CD4-positive, alpha-beta T cell treated with Interleukin-15 for 4 hours (primary cell): ENCODE data around the gene RAB15.

Experiments
- DNase-seq: peaks from one replicate; pipeline ENCODE4 v3.0.0-alpha.2; 2020; ENCODE audit warnings: low spot score

RAB15 gene

DNA sequence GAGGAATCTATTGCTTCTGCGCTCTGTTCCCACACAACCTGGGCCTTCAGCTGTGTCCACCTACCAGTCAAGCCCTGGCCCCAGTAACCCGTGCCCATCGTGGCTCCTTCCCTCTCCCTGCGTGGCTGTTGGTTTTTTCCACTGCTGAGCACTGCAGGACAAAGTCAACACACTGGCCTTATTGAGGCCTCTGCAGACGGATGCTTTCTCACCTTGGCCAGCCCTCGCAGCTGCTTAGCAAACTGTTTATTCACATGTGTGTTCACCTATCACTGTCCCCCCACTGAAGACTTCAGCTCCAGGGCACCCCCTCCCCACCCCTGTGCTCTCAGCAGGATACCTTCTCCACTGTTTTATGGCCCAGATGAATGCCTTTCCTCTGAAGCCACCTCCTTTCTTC, 16.8 kb downstream of the RAB15 start:
- no peak for DNase-seq

GRCh38 chr14:64954491-64955240, 17.5 kb downstream of the RAB15 start:
- DNase-seq, result no peak

- no peak for DNase-seq
Measured at GRCh38 chr14:64953661-64954060, 18.5 kb downstream of the RAB15 start.

DNA sequence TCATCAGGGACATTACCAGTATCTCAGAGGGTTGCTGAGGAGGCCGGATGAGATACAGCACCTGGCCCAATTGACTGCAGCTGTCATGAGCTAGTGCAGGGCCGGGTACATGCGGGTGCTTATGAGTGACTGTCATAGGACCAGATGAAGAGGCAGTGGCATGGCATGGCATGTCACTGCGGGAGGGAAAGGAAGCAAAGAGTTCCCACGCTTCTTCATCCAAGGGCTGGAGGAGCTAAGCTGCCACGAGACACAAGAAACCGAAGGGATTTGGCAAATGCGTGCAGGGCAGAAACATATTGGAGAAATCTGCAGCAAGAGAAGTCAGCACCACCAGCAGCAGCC, 18.9 kb downstream of the RAB15 start:
- DNase-seq, result no peak

- no peak for DNase-seq
Measured at GRCh38 chr14:64952598-64953309, 19.4 kb downstream of the RAB15 start.

GRCh38 chr14:64951724-64952123, 20.4 kb downstream of the RAB15 start:
- DNase-seq, result no peak

- DNase-seq, result no peak
Measured at GRCh38 chr14:64951291-64951690, 20.8 kb downstream of the RAB15 start.

GRCh38 chr14:64950889-64951288, 21.2 kb downstream of the RAB15 start:
- no peak for DNase-seq

- no peak for DNase-seq
Measured at GRCh38 chr14:64948612-64949210, 23.4 kb downstream of the RAB15 start.

DNA sequence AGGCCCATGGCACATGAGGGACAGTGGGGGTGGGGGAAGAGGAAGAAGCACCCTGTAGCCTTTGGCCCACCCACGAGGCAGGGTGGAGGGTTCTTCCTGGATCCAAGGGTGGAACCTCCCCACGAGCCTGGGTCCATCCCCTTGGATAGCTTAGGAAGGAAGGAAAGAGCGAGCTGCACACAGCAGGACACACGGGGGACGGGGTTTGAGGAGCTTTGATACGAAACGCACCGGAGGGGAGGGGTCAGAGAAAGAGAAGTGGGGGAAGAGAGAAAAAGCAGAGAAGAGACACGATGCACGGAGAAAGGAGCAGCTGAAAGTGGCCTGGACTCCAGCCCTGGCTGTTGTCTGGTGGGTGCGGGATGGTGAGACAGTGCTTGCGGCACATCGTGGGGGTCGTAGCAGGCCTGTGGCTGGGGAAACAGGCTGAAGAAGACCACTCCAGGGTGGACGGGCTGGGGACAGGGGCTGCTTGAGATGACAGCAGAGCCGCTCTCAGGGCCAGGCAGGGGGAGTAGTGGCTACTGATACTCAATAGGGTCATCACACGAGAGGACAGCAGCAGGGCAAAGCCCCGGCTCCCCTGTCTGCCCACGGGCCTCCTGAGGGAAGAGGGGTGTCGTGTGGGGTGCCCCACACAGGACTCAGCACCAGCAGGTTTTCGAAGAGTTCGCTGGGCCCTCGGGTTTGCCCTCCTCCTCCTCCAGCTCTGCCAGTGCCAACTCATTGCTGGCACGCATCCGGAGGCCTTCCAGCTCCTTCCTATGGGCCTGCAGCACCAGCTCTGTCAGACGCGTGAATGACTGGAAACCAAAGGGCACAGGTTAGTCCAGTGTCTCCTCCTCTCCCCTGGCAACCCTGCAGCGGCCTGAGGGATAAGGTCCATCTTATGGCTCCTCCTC, 24.2 kb downstream of the RAB15 start:
- no peak for DNase-seq

DNA sequence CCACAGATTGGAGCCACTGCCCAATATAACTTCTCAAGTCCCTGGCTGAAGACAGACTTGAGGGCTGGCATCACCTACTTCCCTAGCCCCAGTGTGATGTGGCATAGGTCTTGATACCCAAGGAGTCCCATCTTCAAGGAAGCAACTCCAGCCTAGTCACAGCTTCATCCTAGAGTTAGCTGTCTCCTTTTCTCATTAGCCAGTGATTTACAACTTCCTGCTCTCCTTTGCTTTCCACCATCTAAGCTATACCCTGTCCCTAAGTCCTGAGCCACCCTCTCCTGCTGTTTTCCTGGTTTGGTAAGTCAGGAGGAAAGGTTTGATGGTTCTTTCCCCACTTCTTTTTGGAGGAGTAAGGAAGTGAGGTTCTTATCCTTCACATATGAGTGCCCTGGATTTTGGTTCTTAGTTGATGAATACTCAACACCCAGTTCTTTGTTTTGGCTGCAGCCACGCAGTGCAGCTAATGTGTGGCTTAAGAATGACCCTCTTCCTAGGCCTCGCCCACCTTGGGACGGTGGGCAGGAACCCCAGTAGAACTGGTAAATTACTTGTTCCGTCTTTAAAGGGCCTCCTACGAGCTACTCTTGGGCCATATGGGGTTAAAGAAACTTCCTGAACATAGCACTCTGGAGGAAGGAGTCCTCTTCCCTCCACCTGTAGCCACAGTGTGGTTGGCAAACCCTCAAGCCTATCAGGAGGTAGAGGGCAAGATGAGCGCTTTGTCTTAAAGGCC, 25.7 kb downstream of the RAB15 start:
- no peak for DNase-seq

GRCh38 chr14:64945431-64946178, 26.5 kb downstream of the RAB15 start:
- no peak for DNase-seq

DNA sequence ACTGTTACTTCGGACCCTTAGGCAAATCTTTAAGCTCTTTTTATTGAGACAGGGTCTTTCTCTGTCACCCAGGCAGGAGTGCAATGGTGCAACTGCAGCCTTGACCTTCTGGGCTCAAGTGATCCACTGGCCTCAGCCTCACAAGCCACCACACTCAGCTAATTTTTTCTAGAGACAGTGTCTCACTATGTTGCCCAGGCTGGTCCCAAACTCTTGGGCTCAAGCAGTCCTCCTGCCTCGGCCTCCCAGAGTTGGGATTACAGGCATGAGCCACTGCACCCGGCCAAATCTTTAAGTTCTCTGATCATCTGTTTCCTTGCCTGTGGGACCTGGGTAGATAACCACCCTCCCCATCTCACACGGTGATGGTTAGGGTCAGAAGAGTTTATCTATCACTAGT, 27.3 kb downstream of the RAB15 start:
- DNase-seq, result no peak

DNA sequence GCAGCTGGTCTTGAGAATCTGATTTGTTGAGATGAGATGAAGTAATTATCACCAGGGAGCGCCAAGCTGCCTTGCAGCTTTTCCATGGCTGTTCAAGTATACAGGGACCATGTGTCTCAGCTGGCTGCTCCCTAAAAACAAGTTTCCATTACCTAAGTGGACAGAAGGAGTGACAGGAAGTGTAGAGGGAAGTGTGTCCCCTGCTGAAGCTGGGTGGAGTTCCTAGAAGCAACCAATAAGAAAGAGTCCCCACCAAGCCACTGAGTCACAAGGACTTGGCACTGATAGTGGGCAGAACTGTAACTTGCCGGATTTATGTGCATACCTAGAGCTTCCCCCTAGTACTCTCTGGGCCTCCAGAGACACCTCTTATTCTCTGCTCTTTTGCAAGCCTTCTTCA, 28.1 kb downstream of the RAB15 start:
- no peak for DNase-seq

- no peak for DNase-seq
Measured at GRCh38 chr14:64943556-64943955, 28.6 kb downstream of the RAB15 start.

GRCh38 chr14:64942531-64943111, 29.5 kb downstream of the RAB15 start, which contains the start of gene GPX2:
Gene GPX2 (minus strand): TSS chr14:64942745. CDS start chr14:64942726, 19 bp downstream.
- no peak for DNase-seq

DNA sequence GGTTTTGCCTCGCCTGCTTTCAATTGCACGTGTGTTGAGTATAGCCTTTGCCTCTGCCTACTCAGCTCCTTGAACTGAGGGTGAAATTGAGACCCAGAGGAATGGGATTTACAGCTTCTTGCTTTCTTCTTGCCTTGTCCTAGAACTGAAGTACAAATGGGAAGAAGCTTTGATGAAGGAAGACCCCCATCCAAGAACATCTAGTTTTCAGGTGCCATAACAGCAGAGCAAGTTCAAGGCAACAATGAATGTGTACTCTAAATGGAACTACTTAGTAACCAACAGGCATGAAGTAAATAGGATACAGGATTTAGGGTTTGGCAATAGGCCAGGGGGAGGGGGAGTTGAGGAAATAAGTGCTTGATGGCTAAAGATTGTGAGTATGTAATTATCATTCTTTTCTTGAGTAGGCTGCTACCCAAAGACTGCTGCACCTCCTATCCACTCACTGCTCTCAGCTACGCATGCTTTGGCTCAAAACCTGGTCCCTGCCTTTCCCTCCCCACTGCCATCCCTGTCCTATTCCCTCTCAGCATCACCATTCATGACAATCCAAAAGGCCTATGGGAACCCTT, 31.7 kb downstream of the RAB15 start:
- DNase-seq, result no peak

DNA sequence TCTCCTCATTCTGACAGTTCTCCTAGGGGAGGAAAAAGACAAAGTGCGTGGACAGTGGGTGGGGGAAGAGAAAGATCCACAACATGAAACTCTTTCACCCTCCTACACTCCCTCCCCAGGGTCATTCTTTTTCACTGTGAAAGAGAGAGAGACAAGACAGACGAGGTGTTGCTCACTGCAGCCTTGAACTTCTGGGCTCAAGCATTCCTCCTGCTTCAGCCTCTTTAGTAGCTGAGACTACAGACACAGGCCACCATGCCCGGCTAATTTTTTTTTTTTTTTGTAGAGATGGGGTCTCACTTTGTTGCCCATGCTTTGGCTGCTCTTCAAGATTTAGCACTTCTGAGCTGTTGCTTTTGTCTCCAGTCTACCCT, 32.3 kb downstream of the RAB15 start:
- DNase-seq, result no peak

DNA sequence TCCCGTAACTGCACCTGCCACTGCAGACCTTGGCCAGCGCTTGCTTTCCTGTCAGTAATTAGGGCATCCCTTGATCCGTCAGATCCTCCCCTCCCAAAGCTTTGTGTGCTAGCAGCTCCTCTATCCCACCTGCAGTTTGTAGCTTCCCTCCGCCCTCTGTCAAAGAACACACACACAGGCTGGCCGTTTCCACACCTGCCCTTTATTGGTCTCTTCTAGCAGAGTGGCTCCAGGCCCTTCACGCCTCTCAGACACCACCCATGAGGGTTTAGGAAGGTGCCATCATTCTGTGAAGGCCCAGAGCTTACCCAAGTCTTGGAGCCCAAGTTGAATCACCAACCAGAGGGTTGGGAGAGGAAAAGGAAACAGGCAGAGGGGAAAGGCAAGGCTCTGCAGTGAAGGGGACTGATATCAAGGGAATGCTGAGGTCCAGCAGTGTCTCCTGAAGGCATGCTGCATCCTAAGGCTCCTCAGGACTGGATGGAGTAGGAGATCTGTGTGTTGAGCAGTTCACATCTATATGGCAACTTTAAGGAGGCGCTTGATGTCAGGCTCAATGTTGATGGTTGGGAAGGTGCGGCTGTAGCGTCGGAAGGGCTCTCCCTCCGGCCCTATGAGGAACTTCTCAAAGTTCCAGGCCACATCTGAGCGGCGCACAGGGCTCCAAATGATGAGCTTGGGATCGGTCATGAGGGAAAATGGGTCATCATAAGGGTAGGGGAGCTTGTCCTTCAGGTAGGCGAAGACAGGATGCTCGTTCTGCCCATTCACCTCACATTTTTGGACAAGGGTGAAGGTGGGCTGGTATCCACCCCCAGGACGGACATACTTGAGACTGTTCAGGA, 32.9 kb downstream of the RAB15 start:
- DNase-seq, result no peak
